ENCODE results near the gene RUBCN. TPM values are rescaled to one million over a fixed set of nuclear protein-coding genes. Genes with fewer than 3 reads are reported as not detected.
"Not testable (repeated sequence)": the region's sequence is repeated elsewhere in the genome, so short reads cannot be mapped to it uniquely, and the experiment has no call there.

RUBCN gene
- total and polyA plus RNA-seq, 2 experiments from 2014 or later, result 15.4 to 46.2 TPM

DNA sequence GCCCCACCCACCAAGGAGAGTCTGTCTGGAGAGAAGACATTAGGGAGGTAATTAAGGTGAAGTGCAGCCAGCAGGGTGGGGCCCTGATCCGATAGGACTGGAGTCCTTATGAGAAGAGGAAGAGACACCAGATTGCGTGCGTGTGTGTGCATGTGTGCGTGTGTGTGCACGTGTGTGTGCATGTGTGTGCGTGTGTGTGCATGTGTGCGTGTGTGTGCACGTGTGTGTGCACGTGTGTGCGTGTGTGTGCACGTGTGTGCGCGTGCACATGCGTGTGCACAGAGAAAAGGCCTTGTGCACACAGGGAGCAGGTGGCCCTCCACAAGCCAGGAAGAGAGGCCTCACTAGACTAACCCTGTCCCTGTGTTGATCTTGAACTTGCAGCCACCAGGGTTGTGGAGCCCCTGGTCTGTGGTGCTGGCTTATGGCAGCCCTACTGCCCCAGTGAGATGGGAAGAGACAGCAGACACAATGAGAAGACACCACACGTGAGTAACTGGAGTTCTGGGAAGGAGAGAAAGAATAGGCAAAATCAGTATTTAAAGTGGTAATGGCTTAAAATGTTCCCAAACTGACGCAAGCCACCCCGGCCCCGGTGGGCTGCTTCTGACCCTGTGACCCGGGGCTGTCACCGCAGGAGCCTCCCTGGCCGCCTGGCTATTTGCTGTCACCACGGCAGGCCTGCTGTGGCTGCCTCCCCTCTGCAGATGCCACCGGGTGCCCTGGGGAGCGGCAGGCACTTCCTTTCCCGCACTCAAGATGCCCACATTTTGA, 73.2 kb downstream of the RUBCN start:
- H3K36me3 ChIP-seq; H3K4me1 ChIP-seq (ENCODE audit: low read depth); H3K27me3 ChIP-seq; DNase-seq (ENCODE audit: low read depth in 1 of 2, low spot score in 1 of 2); H3K9me3 ChIP-seq (ENCODE audit: low read depth); H3K4me3 ChIP-seq; H3K27ac ChIP-seq: not testable (repeated sequence)

DNA sequence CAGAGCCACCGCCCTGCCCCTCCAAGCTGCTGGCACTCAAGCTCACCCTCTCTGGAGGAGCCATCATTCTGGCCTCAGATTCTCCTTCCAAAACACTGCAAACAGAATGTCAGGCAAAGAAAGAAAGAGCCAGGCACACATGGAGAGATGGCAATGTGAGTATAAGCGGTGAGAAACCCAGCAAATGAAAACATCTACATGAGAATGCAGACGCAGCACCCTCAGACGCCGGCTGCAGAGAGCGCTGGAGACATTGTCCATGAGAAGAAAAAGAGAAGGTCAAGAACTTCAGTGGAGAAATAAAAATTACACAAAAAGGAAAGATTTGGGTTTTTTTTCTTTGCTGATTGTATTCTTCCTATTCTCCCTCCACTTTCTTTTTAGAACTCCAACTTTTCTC, 74.4 kb downstream of the RUBCN start:
- H3K9me3 ChIP-seq (ENCODE audit: low read depth); H3K27ac ChIP-seq; H3K4me3 ChIP-seq; H3K36me3 ChIP-seq; H3K4me1 ChIP-seq (ENCODE audit: low read depth); H3K27me3 ChIP-seq; DNase-seq (ENCODE audit: low read depth in 1 of 2, low spot score in 1 of 2): not testable (repeated sequence)

DNA sequence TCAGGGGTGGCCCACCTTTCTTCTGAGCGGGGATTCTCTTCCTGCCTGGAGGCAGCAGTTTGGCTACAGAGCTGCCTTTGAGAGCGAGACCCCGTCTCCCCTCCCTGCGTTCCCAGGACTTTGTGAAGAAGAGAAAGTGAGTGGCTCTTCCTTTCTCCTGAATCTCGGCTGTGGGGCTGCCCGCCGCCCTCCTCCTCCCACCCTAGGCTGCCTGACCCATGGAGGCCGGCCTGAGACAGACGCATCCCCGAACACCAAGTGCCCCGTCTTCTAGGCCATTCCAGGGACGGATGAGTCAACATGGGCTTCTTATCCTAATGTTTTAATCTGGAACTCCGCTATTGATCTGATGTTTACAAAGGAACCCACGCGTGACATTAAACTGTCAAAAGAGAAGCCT, 74.8 kb downstream of the RUBCN start:
- H3K9me3 ChIP-seq (ENCODE audit: low read depth); H3K27ac ChIP-seq; H3K4me3 ChIP-seq; DNase-seq (ENCODE audit: low read depth in 1 of 2, low spot score in 1 of 2); H3K36me3 ChIP-seq; H3K4me1 ChIP-seq (ENCODE audit: low read depth); H3K27me3 ChIP-seq: not testable (repeated sequence)

DNA sequence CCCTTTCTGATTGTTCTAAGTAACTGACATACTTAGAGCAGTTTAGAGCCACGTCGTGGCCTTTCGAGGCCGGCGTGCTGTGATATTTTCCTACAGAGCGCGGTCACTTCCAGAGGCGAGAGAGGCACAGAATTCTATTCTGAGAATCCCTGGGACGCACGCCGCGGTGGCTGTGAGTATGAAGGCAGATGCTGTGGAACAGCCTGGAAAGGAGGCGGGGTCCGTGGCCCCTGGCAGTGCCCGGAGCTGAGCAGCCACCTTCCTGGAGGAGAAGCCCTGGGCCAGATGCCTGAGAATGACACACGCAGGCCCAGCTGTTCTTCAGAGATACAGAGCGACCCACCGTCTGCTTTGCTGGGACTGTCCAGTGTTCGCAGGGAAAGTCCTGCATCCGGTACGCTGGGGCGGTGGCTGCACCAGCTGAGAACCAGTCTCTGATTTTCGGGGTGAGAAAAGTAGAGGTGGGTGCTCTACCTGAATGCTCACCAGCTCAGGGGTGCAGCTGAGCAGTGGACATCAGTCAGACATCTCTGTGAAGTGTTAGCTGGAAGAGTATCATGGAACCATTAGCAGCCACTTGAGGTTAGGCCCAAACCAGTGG, 75.4 kb downstream of the RUBCN start:
- H3K36me3 ChIP-seq; H3K27ac ChIP-seq; H3K27me3 ChIP-seq; H3K4me3 ChIP-seq; H3K4me1 ChIP-seq (ENCODE audit: low read depth); DNase-seq (ENCODE audit: low read depth in 1 of 2, low spot score in 1 of 2); H3K9me3 ChIP-seq (ENCODE audit: low read depth): not testable (repeated sequence)

DNA sequence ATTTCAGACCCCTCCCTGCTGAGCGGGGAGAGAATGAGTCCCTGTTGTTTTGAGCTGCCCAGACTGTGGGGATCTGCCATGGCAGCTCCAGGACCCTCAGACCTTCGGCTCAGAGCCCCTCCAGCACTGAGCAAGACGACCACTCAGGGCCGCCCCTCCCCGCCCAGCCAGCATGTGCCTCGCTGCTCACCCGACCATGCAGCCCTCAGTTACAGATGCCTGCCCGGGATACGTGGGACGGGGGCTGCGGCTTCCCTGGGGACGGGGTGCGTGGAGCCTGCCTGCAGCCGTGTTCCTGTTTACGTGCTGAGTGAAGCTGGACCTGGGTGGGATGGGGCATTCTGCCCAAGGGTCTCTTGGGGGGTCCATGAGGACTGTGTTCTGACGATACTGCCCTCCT, 77.0 kb downstream of the RUBCN start:
- DNase-seq (ENCODE audit: low read depth in 1 of 2, low spot score in 1 of 2); H3K36me3 ChIP-seq; H3K4me3 ChIP-seq; H3K27ac ChIP-seq; H3K27me3 ChIP-seq; H3K4me1 ChIP-seq (ENCODE audit: low read depth); H3K9me3 ChIP-seq (ENCODE audit: low read depth): not testable (repeated sequence)

DNA sequence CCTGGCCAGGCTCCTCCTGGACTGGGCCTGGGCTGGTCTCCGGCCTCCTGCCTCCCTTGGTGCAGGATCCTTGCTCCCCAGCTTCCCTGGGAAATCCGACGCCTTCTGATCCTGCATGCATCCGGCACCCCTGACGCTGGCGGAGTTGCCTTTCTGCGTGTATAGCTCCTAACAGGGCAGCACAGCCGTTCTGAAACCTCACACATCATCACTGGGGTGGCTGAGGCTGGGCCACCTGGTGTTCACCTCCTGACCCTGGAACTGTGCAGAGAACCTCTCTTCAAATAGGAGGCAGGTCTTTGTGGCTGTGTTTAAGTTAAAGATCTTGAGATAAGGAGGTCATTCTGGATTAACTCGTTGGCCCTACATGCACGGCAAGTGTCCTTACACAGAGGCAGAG, 77.6 kb downstream of the RUBCN start:
- H3K4me1 ChIP-seq (ENCODE audit: low read depth); H3K27ac ChIP-seq; H3K9me3 ChIP-seq (ENCODE audit: low read depth); H3K36me3 ChIP-seq; DNase-seq (ENCODE audit: low read depth in 1 of 2, low spot score in 1 of 2); H3K27me3 ChIP-seq; H3K4me3 ChIP-seq: not testable (repeated sequence)

DNA sequence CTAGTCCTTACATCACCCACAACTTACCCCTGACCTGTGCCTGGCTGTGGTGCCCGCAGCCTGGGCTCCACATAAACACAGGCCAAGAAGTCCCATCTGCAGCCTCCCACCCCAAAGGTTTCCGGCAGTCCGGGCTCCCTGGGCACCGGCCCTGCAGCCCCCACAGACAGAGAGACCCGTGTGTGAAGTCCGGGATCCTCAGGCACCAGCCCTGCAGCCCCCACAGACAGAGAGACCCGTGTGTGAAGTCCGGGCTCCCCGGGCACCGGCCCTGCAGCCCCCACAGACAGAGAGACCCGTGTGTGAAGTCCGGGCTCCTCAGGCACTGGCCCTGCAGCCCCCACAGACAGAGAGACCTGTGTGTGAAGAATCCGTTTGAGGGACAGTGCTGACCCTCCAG, 78.0 kb downstream of the RUBCN start:
- H3K4me1 ChIP-seq (ENCODE audit: low read depth); H3K27ac ChIP-seq; H3K9me3 ChIP-seq (ENCODE audit: low read depth); H3K36me3 ChIP-seq; DNase-seq (ENCODE audit: low read depth in 1 of 2, low spot score in 1 of 2); H3K4me3 ChIP-seq; H3K27me3 ChIP-seq: not testable (repeated sequence)

DNA sequence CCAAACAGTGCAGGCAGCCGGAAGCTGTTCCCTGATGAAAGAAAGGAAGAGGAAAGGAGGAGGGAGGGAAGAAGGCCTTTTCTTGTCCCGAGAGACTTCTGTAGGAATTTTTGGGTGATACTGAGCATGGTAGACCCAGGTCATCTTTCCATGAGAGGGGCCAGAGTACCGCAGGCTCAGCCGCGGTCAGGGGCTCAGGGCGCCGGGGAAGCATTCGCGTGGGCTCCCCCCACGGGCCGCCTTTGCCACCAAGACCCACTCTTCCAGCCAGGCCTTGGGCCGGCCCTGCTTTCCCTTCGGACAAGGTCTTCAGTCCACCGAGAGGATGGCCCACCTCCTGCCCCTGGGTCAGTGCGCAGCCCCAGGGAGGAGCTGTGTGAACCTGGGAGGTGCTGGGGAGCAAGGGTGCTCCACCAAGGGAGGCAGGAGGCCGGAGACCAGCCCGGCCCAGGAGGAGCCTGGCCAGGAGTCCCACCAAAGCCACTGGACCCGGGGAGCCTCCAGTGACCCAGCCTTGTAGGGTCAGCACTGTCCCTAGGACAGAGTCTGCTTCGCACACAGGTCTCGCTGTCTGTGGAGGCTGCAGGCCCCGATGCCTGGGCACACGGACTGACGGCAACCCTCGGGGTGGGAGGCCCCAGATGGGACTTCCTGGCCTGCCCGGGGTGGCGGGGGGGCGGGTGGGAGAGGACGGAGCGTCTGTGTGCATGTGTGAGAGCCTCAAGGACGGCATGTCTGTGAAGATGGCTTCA, 79.0 kb downstream of the RUBCN start:
- H3K27ac ChIP-seq; H3K4me1 ChIP-seq (ENCODE audit: low read depth); H3K36me3 ChIP-seq; DNase-seq (ENCODE audit: low read depth in 1 of 2, low spot score in 1 of 2); H3K27me3 ChIP-seq; H3K4me3 ChIP-seq; H3K9me3 ChIP-seq (ENCODE audit: low read depth): not testable (repeated sequence)

DNA sequence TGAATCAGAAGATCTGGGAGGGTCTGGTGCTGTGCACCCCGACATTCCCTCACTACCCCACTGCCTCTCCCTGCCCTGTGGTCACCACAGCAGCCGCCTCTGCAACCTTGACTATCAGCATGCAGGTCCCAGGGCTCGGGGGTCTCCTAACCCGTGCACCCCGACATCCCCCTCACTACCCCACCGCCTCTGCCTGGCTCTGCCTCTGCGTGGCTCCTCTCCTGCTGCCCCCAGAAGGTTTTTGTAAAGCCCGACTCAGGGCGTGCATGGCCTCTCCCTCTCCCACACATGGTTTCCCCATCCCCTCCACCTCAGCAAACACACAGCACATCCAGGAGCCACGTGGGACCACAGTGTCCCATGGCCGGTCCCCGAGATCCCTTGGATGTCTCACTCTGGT, 79.7 kb downstream of the RUBCN start:
- H3K36me3 ChIP-seq; H3K27ac ChIP-seq; DNase-seq (ENCODE audit: low read depth in 1 of 2, low spot score in 1 of 2); H3K4me1 ChIP-seq (ENCODE audit: low read depth); H3K4me3 ChIP-seq; H3K9me3 ChIP-seq (ENCODE audit: low read depth); H3K27me3 ChIP-seq: not testable (repeated sequence)

DNA sequence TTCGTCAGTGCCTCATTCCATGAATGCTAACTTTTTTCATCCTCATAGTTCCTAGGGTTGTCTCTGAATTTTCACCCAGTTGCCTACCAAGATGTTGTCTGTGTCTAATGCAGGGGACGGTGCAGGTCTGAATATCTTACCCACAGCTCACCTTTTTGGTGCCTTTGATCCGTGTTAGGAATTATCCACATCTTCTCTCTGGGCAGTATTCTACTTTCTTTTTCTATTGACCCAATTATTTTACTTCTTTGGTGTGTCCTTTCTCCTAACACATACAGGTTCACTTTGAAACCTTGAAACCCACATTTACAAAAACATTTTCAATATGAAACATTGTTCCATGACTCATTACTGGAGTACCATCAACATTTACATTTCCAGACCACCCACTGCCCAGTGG, 80.6 kb downstream of the RUBCN start:
- not testable (repeated sequence) for H3K4me1 ChIP-seq (ENCODE audit: low read depth); H3K9me3 ChIP-seq (ENCODE audit: low read depth); DNase-seq (ENCODE audit: low read depth in 1 of 2, low spot score in 1 of 2); H3K27ac ChIP-seq; H3K36me3 ChIP-seq; H3K4me3 ChIP-seq; H3K27me3 ChIP-seq

DNA sequence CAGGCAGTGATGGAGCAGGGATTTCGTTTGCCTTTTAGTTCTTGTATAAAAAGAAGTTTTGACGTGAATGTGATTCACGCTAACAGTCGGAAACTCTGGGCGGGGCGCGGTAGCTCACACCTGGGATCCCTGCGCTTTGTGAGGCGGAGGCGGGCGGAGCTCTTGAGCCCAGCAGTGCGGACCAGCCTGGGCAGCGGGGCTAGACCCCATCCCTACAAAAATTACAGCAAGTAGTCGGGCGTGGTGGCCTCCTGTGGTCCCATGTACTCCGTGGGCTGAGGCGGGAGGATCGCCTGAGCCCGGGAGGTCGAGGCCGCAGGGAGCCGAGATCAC, 81.7 kb downstream of the RUBCN start:
- not testable (repeated sequence) for H3K27ac ChIP-seq; H3K4me3 ChIP-seq; H3K27me3 ChIP-seq; H3K4me1 ChIP-seq (ENCODE audit: low read depth); H3K9me3 ChIP-seq (ENCODE audit: low read depth); DNase-seq (ENCODE audit: low read depth in 1 of 2, low spot score in 1 of 2); H3K36me3 ChIP-seq

DNA sequence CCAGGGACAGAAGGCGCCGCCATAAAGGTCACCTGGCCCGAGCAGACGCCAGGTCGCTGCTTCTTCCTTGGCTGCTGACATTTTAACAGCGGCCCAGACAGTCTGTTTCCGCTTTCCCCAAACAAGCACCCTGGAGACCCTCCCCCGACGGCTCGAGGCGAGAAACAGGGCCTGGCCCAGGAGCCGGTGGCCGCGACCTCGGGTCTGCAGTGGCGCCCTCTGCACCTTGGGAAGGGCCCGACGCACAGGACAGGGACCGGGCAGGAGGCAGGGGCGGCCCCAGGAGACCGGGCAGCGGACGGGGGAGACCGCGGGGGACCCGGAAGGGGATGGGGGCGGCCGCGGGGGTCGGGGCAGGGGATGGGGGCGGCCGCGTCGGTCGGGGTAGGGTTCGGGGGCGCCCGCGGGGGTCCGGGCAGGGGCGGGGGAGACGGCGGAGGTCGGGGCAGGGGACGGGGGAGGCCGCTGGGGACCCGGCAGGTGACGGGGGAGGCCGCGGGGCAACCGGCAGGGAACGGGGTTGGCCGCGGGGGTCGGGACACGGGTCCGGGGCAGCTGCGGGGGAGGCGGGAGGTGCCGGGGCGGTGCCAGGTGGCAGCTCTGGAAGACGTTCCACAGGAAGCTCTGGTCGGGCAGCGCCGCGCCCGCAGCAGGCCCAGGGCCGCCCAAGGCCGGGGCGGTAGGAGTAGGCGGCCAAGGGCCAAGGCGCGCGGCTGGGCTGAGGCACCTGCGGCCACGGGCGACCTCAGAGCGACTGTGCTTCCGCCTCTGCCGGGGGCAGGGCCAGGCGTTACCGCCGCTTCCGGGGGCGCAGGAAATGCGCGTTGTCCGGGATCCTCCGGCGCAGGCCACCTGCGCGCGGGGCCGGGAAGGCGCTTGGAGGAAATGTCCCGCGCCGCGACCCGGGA, 82.4 kb downstream of the RUBCN start:
- H3K9me3 ChIP-seq (ENCODE audit: low read depth); H3K4me1 ChIP-seq (ENCODE audit: low read depth); H3K36me3 ChIP-seq; H3K27ac ChIP-seq; H3K27me3 ChIP-seq: not testable (repeated sequence)
- DNase-seq (ENCODE audit: low read depth in 1 of 2, low spot score in 1 of 2), result peak in 1 of 2 donors; percentile 13
- peak overlapping the region; percentile 32 for H3K4me3 ChIP-seq

DNA sequence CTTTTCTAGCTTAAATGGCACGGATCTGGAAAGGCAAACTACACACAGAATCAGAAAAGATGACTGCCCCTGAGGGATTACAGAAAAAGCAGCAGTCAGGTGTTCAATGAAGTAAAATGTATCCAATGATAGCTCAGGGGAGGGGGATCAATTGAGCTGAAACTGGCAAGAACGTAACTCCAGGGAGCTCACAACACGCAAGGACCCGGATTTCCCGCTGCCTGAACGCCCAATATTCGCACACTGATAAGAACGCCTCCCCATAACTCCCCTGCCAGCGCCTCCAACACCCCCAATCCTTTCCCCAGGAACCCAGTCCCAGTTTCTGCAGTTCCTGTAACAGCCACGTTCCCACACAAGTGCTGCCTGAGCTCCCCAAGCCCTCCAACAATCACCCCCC, 83.8 kb downstream of the RUBCN start:
- not testable (repeated sequence) for H3K27ac ChIP-seq; H3K4me1 ChIP-seq (ENCODE audit: low read depth); DNase-seq (ENCODE audit: low read depth in 1 of 2, low spot score in 1 of 2); H3K4me3 ChIP-seq; H3K27me3 ChIP-seq; H3K36me3 ChIP-seq; H3K9me3 ChIP-seq (ENCODE audit: low read depth)

All from cardiac muscle cell (in vitro differentiated cells and primary cell).